Fibroblast of lung (primary cell): ENCODE data around the gene KRT222.

Experiments
- EZH2 ChIP-seq: IDR thresholded peaks from 2 replicates; pipeline ENCODE4 v1.5.1; 2012; ENCODE audit warnings: low read length, control low read depth, mild to moderate bottlenecking; ENCODE audit errors: missing control alignments
- TF ChIP-seq, protein P1 (sequence below), 2 donors: IDR thresholded peaks in 1 of 2; conservative IDR thresholded peaks in 1 of 2; 1 replicate in 1 of 2; 2 replicates in 1 of 2; pipeline ENCODE4 v1.5.1; 2011 to 2012; ENCODE audit warnings: low read length in 2 of 2, control low read depth in 1 of 2, inconsistent platforms in 1 of 2, low read depth in 1 of 2, mild to moderate bottlenecking in 1 of 2

GRCh38 chr17:40646791-40647623 is 18.0 kb downstream of the KRT222 start:
- no peak for TF ChIP-seq EZH2
- TF ChIP-seq, protein P1, sequence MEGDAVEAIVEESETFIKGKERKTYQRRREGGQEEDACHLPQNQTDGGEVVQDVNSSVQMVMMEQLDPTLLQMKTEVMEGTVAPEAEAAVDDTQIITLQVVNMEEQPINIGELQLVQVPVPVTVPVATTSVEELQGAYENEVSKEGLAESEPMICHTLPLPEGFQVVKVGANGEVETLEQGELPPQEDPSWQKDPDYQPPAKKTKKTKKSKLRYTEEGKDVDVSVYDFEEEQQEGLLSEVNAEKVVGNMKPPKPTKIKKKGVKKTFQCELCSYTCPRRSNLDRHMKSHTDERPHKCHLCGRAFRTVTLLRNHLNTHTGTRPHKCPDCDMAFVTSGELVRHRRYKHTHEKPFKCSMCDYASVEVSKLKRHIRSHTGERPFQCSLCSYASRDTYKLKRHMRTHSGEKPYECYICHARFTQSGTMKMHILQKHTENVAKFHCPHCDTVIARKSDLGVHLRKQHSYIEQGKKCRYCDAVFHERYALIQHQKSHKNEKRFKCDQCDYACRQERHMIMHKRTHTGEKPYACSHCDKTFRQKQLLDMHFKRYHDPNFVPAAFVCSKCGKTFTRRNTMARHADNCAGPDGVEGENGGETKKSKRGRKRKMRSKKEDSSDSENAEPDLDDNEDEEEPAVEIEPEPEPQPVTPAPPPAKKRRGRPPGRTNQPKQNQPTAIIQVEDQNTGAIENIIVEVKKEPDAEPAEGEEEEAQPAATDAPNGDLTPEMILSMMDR (conservative IDR thresholded peaks at IDR 0.05 in 1 of 2, IDR thresholded peaks at IDR 0.05 in 1 of 2; ENCODE audit: low read depth in 1 of 2, low read length in 2 of 2), result no peak
